HCT116 (cell line): Measurements from ENCODE around the gene OSBPL5. TPM values are rescaled to one million over a fixed set of nuclear protein-coding genes. Genes with fewer than 3 reads are reported as not detected.

Source experiments
- ATAC-seq: fragments of 200-7000 bp; cut with Tn5 transposase; 2 replicates; pipeline ENCODE4 v1.9.1; 2020; ENCODE audit warnings: mild to moderate bottlenecking, moderate library complexity
- BruUV-seq: library from RNA; stranded (reverse); fragments of 400-500 nt; replicated peaks from 2 replicates; lab custom pipeline; 2021; lab: Mats Ljungman, UMichigan
- CTCF ChIA-PET: fragments of 300-600 bp; sonication (Branson Sonifier 250); formaldehyde crosslinking; loops from one replicate; lab custom pipeline; 2021; ENCODE audit warnings: antibody characterized with exemption; lab: Charles Lee
- POLR2A ChIA-PET: fragments of 300-600, 350-600 bp; sonication (Branson Sonifier 250); formaldehyde crosslinking; loops from one replicate; lab custom pipeline; 2021; ENCODE audit warnings: antibody characterized with exemption; lab: Charles Lee
- RAD21 ChIA-PET, 2 experiments: fragments of 300-600 bp; sonication (Branson Sonifier 250); formaldehyde crosslinking; loops; one replicate each; lab custom pipeline; 2023; ENCODE audit warnings: low total read pairs in 2 of 2; ENCODE audit not compliant: uncharacterized antibody in 2 of 2, unreplicated experiment in 2 of 2, low non-redundant PET in 1 of 2; lab: Charles Lee
- DNase-seq: peaks from one replicate; pipeline ENCODE4 v3.0.0-alpha.2; 2010; ENCODE audit warnings: low read depth, low spot score
- H2AFZ ChIP-seq: fragments of 200-600 bp; shearing (Covaris generic), sonication (generic); 2 replicates; pipeline ENCODE4 v1.6.1; 2017; ENCODE audit warnings: low read depth, mixed run types, mixed read lengths, antibody characterized with exemption, low read length; ENCODE audit not compliant: poor library complexity, severe bottlenecking
- H3K27ac ChIP-seq: 2 replicates; pipeline ENCODE4 v1.5.1; 2012; ENCODE audit warnings: low read depth, low read length
- H3K27me3 ChIP-seq: fragments of 200-600 bp; sonication (generic); 2 replicates; pipeline ENCODE4 v1.6.1; 2016; ENCODE audit warnings: mixed run types, low read length, mixed read lengths; ENCODE audit not compliant: insufficient read depth
- H3K36me3 ChIP-seq, 2 experiments: fragments of 200-500 bp in 1 of 2; fragments of 200-600 bp in 1 of 2; sonication (Bioruptor generic) in 1 of 2; sonication (generic) in 1 of 2; 2 replicates each; pipeline versions ENCODE4 v1.5.1 to v1.6.1; 2014 to 2016; ENCODE audit warnings: low read length in 2 of 2, inconsistent platforms in 1 of 2, mixed read lengths in 1 of 2, mixed run types in 1 of 2; ENCODE audit not compliant: insufficient read depth in 2 of 2, control insufficient read depth in 1 of 2
- H3K4me1 ChIP-seq, 2 experiments: fragments of 200-600 bp in 1 of 2; sonication (generic) in 1 of 2; 2 replicates each; pipeline versions ENCODE4 v1.5.1 to v1.6.1; 2012 to 2017; ENCODE audit warnings: low read length in 2 of 2, inconsistent platforms in 1 of 2, mild to moderate bottlenecking in 1 of 2, mixed read lengths in 1 of 2, mixed run types in 1 of 2, moderate library complexity in 1 of 2; ENCODE audit not compliant: insufficient read depth in 2 of 2, control insufficient read depth in 1 of 2
- H3K4me2 ChIP-seq: fragments of 200-600 bp; sonication (generic); 2 replicates; pipeline ENCODE4 v1.6.1; 2017; ENCODE audit warnings: mixed run types, low read length, mixed read lengths
- H3K4me3 ChIP-seq, 2 experiments: fragments of 200-600 bp in 1 of 2; sonication (generic) in 1 of 2; replicated peaks in 1 of 2; 2 replicates each; pipeline ENCODE4 v1.5.1; 2011 to 2016; ENCODE audit warnings: low read length in 2 of 2, control low read depth in 1 of 2, low read depth in 1 of 2, mild to moderate bottlenecking in 1 of 2, mixed read lengths in 1 of 2, mixed run types in 1 of 2
- H3K79me2 ChIP-seq: fragments of 200-600 bp; sonication (generic); 2 replicates; pipeline ENCODE4 v1.6.1; 2017; ENCODE audit warnings: mild to moderate bottlenecking, mixed run types, low read length, moderate library complexity, mixed read lengths; ENCODE audit not compliant: insufficient read depth
- H3K9ac ChIP-seq: fragments of 200-600 bp; sonication (generic); 2 replicates; pipeline ENCODE4 v1.6.1; 2016; ENCODE audit warnings: low read length, mixed read lengths
- H3K9me2 ChIP-seq: fragments of 200-600 bp; sonication (generic), shearing (Covaris generic); 2 replicates; pipeline ENCODE4 v1.6.1; 2017; ENCODE audit warnings: mixed run types, mild to moderate bottlenecking, moderate library complexity; ENCODE audit not compliant: insufficient read depth
- H3K9me3 ChIP-seq, 2 experiments: fragments of 200-500 bp in 1 of 2; fragments of 200-600 bp in 1 of 2; sonication (Bioruptor generic) in 1 of 2; sonication (generic) in 1 of 2; 2 replicates each; pipeline ENCODE4 v1.6.1; 2014 to 2017; ENCODE audit warnings: low read length in 2 of 2, mixed read lengths in 2 of 2, inconsistent platforms in 1 of 2, low read depth in 1 of 2, mild to moderate bottlenecking in 1 of 2, mixed run types in 1 of 2, moderate library complexity in 1 of 2; ENCODE audit not compliant: control insufficient read depth in 1 of 2, insufficient read depth in 1 of 2
- H4K20me1 ChIP-seq: fragments of 200-600 bp; sonication (generic), shearing (Covaris generic); 2 replicates; pipeline ENCODE4 v1.6.1; 2017; ENCODE audit warnings: mixed run types, mild to moderate bottlenecking, moderate library complexity; ENCODE audit not compliant: insufficient read depth
- CBX3 ChIP-seq: IDR thresholded peaks from 2 replicates; pipeline ENCODE4 v1.6.1; 2012; ENCODE audit warnings: low read depth
- CEBPB ChIP-seq: IDR thresholded peaks from 2 replicates; pipeline ENCODE4 v1.6.1; 2012; ENCODE audit warnings: low read depth
- CTCF ChIP-seq, 3 experiments: fragments of 200-600 bp in 1 of 3; sonication (generic) in 1 of 3; IDR thresholded peaks in 2 of 3; conservative IDR thresholded peaks in 1 of 3; 2 replicates each; pipeline ENCODE4 v1.5.1; 2012 to 2017; ENCODE audit warnings: low read depth in 2 of 3, low read length in 2 of 3, antibody characterized with exemption in 1 of 3, borderline replicate concordance in 1 of 3, control low read depth in 1 of 3, mild to moderate bottlenecking in 1 of 3, mixed read lengths in 1 of 3, mixed run types in 1 of 3, moderate library complexity in 1 of 3; ENCODE audit not compliant: insufficient read depth in 1 of 3
- EGR1 ChIP-seq: IDR thresholded peaks from 2 replicates; pipeline ENCODE4 v1.6.1; 2012; ENCODE audit warnings: low read depth
- EZH2 ChIP-seq: fragments of 200-600 bp; sonication (generic); IDR thresholded peaks from 2 replicates; pipeline ENCODE4 v1.6.1; 2017; ENCODE audit warnings: antibody characterized with exemption, mixed run types
- EZH2phosphoT487 ChIP-seq: fragments of 200-600 bp; IDR thresholded peaks from 2 replicates; pipeline ENCODE4 v1.6.1; 2018; ENCODE audit warnings: antibody characterized with exemption, borderline replicate concordance
- JUND ChIP-seq: IDR thresholded peaks from 2 replicates; pipeline ENCODE4 v1.6.1; 2012
- SP1 ChIP-seq: IDR thresholded peaks from 2 replicates; pipeline ENCODE4 v1.6.1; 2012; ENCODE audit warnings: low read depth
- TCF7L2 ChIP-seq: IDR thresholded peaks from 2 replicates; pipeline ENCODE4 v1.7.0; 2011; ENCODE audit warnings: borderline replicate concordance, inconsistent platforms; ENCODE audit not compliant: insufficient read depth, insufficient read length; ENCODE audit errors: extremely low read depth
- ZFX ChIP-seq: fragments of 450-650 bp; IDR thresholded peaks from 2 replicates; pipeline ENCODE4 v1.6.1; 2017
- intact Hi-C: fragments of 100-400 bp; cut with micrococcal nuclease; formaldehyde crosslinking; loops from 2 replicates; pipeline ENCODE4 v1.10.0; 2022
- total RNA-seq: library from RNA; stranded (reverse); gene quantifications from one replicate; pipeline ENCODE4 v1.2.1, GENCODE V29; 2021; ENCODE audit not compliant: unreplicated experiment

OSBPL5 gene
- total RNA-seq, 1 experiment from 2014 or later, result 44.2 TPM

GRCh38 chr11:3191586-3192324, 26.6 kb upstream of the OSBPL5 start:
- ATAC-seq, result no peak
- H4K20me1 ChIP-seq, result no peaks in the 10 kb centered on the region
- H2AFZ ChIP-seq, result no peak overlapping the region
- no peaks in the 10 kb centered on the region for H3K4me1 ChIP-seq
- no peaks in the 10 kb centered on the region for H3K9me2 ChIP-seq
- RAD21 ChIA-PET, result no interaction called here
- no peaks in the 10 kb centered on the region for H3K36me3 ChIP-seq
- POLR2A ChIA-PET, result no interaction called here
- H3K4me2 ChIP-seq, result no peak overlapping the region
- H3K9me3 ChIP-seq, result no peaks in the 10 kb centered on the region
- no peaks in the 10 kb centered on the region for H3K79me2 ChIP-seq
- no peak overlapping the region for H3K27ac ChIP-seq
- TF ChIP-seq JUND, result no peak
- no peak for TF ChIP-seq EZH2phosphoT487
- no peak for TF ChIP-seq SP1
- no peak for TF ChIP-seq CTCF (IDR thresholded peaks at IDR 0.05 in 2 of 3, conservative IDR thresholded peaks at IDR 0.05 in 1 of 3; ENCODE audit: borderline replicate concordance in 1 of 3, insufficient read depth in 1 of 3, low read depth in 2 of 3, low read length in 2 of 3)
- TF ChIP-seq EGR1, result no peak
- TF ChIP-seq TCF7L2, result no peak
- no peak for TF ChIP-seq EZH2
- no peak for TF ChIP-seq CEBPB
- no peak for TF ChIP-seq CBX3
- TF ChIP-seq ZFX, result no peak
- no peak for DNase-seq
- H3K9ac ChIP-seq, result no peak overlapping the region
- H3K4me3 ChIP-seq, result no peak overlapping the region
- intact Hi-C loops, result no loop called here
- BruUV-seq, result no TSS peak
- CTCF ChIA-PET, result no interaction called here
- no peaks in the 10 kb centered on the region for H3K27me3 ChIP-seq
